Astrocyte (in vitro differentiated cells and primary cell): ENCODE data around the gene KCNMA1. TPM values are rescaled to one million over a fixed set of nuclear protein-coding genes. Genes with fewer than 3 reads are reported as not detected.

ENCODE experiments used
- DNase-seq: peaks from one replicate; pipeline ENCODE4 v3.0.0-alpha.2; 2010; ENCODE audit warnings: low read depth
- FAIRE-seq: peaks from 2 replicates; lab custom pipeline; 2011; peaks lifted over from hg19 to GRCh38; lab: Jason Lieb, UNC
- H2AFZ ChIP-seq: 2 replicates; pipeline ENCODE4 v1.6.0; 2012; ENCODE audit warnings: low read depth, low read length, inconsistent platforms
- H3K27ac ChIP-seq: 2 replicates; pipeline ENCODE4 v1.5.1; 2011; ENCODE audit warnings: low read depth, low read length, inconsistent platforms
- H3K27me3 ChIP-seq: 2 replicates; pipeline ENCODE4 v1.6.0; 2011; ENCODE audit warnings: low read length, inconsistent platforms; ENCODE audit not compliant: insufficient read depth
- H3K36me3 ChIP-seq: 2 replicates; pipeline ENCODE4 v1.5.1; 2011; ENCODE audit warnings: low read length, inconsistent platforms; ENCODE audit not compliant: insufficient read depth
- H3K4me1 ChIP-seq: 2 replicates; pipeline ENCODE4 v1.5.1; 2011; ENCODE audit warnings: low read length, inconsistent platforms; ENCODE audit not compliant: insufficient read depth
- H3K4me2 ChIP-seq: 2 replicates; pipeline ENCODE4 v1.6.0; 2012; ENCODE audit warnings: low read length, inconsistent platforms
- H3K4me3 ChIP-seq: 2 replicates; pipeline ENCODE4 v1.5.1; 2011; ENCODE audit warnings: low read depth, mild to moderate bottlenecking, low read length, inconsistent platforms; ENCODE audit not compliant: insufficient read depth
- H3K79me2 ChIP-seq: 2 replicates; pipeline ENCODE4 v1.6.0; 2012; ENCODE audit warnings: mild to moderate bottlenecking, low read length, inconsistent platforms; ENCODE audit not compliant: insufficient read depth
- H3K9ac ChIP-seq: 2 replicates; pipeline ENCODE4 v1.6.0; 2012; ENCODE audit warnings: mild to moderate bottlenecking, low read length, inconsistent platforms
- H3K9me3 ChIP-seq: 2 replicates; pipeline ENCODE4 v1.5.1; 2012; ENCODE audit warnings: low read depth, mild to moderate bottlenecking, low read length, inconsistent platforms; ENCODE audit not compliant: insufficient read depth
- H4K20me1 ChIP-seq: 2 replicates; pipeline ENCODE4 v1.6.0; 2012; ENCODE audit warnings: low read length, inconsistent platforms; ENCODE audit not compliant: insufficient read depth
- H3K27ac Mint-ChIP-seq: one replicate; pipeline ENCODE4 v1.8.0; 2021; ENCODE audit warnings: mild to moderate bottlenecking, mixed read lengths; ENCODE audit not compliant: unreplicated experiment
- H3K27me3 Mint-ChIP-seq: one replicate; pipeline ENCODE4 v1.8.0; 2021; ENCODE audit warnings: low read depth, mixed read lengths; ENCODE audit not compliant: unreplicated experiment
- H3K36me3 Mint-ChIP-seq: one replicate; pipeline ENCODE4 v1.8.0; 2021; ENCODE audit warnings: low read depth, mixed read lengths; ENCODE audit not compliant: unreplicated experiment
- H3K4me1 Mint-ChIP-seq: one replicate; pipeline ENCODE4 v1.8.0; 2021; ENCODE audit warnings: low read depth, mixed read lengths; ENCODE audit not compliant: unreplicated experiment
- H3K4me3 Mint-ChIP-seq: one replicate; pipeline ENCODE4 v1.8.0; 2021; ENCODE audit warnings: mild to moderate bottlenecking, moderate library complexity, mixed read lengths; ENCODE audit not compliant: unreplicated experiment
- H3K9me3 Mint-ChIP-seq: one replicate; pipeline ENCODE4 v1.8.0; 2021; ENCODE audit warnings: mild to moderate bottlenecking, mixed read lengths; ENCODE audit not compliant: unreplicated experiment
- EZH2 ChIP-seq: IDR thresholded peaks from 2 replicates; pipeline ENCODE4 v1.6.1; 2012; ENCODE audit warnings: mild to moderate bottlenecking, low read length, inconsistent platforms; ENCODE audit not compliant: insufficient read depth
- total RNA-seq: library from RNA; stranded (reverse); gene quantifications from 2 replicates; pipeline ENCODE4 v1.2.1, GENCODE V29; 2021
- TF ChIP-seq, protein P1 (sequence below): IDR thresholded peaks from 2 replicates; pipeline ENCODE4 v1.5.1; 2011; ENCODE audit warnings: low read depth, mild to moderate bottlenecking, inconsistent platforms, low read length, moderate library complexity; ENCODE audit not compliant: insufficient read depth

KCNMA1 gene
- total RNA-seq, 1 donor from 2014 or later = 45.8 TPM

DNA sequence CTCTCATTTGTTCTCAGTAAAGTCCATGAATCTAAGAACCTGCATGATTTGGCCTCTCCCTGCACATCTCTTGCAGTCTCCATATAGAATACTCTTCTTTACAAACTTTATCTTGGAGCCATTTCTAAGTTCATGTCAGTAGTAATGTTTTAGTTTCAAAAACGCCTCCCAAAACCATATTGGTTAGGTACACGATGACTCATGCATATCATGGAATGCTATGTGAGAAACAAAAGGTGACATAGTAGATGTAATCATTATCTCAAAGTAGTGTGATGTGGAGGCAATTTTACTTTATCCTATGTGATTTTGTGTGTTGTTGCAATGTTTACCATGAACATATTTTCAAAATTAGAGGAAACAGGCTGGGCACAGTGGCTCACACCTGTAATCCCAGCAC is 520.7 kb downstream of the KCNMA1 start:
- peaks cover 5% of the 10 kb centered on the region for H3K4me1 Mint-ChIP-seq
- DNase-seq = peak; percentile 34
- H3K27me3 Mint-ChIP-seq = no peaks in the 10 kb centered on the region
- no peak overlapping the region for H3K27ac Mint-ChIP-seq
- H3K27ac ChIP-seq = no peak overlapping the region
- H4K20me1 ChIP-seq = no peaks in the 10 kb centered on the region
- FAIRE-seq = no peak
- H3K9ac ChIP-seq = no peak overlapping the region
- no peaks in the 10 kb centered on the region for H3K79me2 ChIP-seq
- no peaks in the 10 kb centered on the region for H3K9me3 Mint-ChIP-seq
- peaks cover 3% of the 10 kb centered on the region for H3K36me3 Mint-ChIP-seq
- TF ChIP-seq EZH2 = no peak
- TF ChIP-seq, protein P1, sequence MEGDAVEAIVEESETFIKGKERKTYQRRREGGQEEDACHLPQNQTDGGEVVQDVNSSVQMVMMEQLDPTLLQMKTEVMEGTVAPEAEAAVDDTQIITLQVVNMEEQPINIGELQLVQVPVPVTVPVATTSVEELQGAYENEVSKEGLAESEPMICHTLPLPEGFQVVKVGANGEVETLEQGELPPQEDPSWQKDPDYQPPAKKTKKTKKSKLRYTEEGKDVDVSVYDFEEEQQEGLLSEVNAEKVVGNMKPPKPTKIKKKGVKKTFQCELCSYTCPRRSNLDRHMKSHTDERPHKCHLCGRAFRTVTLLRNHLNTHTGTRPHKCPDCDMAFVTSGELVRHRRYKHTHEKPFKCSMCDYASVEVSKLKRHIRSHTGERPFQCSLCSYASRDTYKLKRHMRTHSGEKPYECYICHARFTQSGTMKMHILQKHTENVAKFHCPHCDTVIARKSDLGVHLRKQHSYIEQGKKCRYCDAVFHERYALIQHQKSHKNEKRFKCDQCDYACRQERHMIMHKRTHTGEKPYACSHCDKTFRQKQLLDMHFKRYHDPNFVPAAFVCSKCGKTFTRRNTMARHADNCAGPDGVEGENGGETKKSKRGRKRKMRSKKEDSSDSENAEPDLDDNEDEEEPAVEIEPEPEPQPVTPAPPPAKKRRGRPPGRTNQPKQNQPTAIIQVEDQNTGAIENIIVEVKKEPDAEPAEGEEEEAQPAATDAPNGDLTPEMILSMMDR = no peak
- no peak overlapping the region for H2AFZ ChIP-seq
- no peak overlapping the region for H3K4me2 ChIP-seq
- no peaks in the 10 kb centered on the region for H3K27me3 ChIP-seq
- no peaks in the 10 kb centered on the region for H3K9me3 ChIP-seq
- H3K36me3 ChIP-seq = no peaks in the 10 kb centered on the region
- H3K4me3 Mint-ChIP-seq = no peak overlapping the region
- H3K4me1 ChIP-seq = peaks cover 6% of the 10 kb centered on the region
- no peak overlapping the region for H3K4me3 ChIP-seq

DNA sequence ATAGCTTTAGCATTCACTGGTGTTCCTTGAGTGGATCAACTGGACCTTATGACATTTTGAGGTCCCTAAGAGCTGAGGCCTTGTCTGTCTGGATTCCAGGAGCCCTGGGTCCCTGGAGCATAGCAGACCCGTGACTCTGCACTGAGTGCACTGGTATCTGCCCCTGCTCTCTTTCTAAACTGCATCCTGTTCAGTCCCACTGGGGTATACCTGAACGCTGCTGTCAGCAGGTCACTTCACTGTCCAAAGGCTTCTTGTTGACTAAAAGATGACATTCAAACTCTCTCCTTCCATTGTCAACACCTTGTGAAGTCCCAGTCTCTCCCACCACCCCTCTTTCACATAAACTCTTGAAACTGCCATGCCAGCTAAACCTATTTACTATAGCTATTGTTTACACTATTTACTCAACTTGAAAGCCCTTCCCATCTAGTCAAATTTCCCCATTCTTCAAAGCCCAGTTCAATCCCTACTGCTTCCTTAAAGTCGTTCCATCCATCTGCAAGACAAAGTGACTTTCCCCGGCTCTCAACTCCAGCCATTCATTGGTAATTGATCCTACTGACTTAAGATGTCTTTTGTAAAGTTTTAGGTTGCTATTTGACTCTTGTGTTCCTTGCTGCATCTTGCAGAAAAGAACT is 523.3 kb downstream of the KCNMA1 start:
- no peak for DNase-seq
- no peak overlapping the region for H3K27ac Mint-ChIP-seq
- H3K9me3 Mint-ChIP-seq = no peaks in the 10 kb centered on the region
- H3K79me2 ChIP-seq = no peaks in the 10 kb centered on the region
- H3K27ac ChIP-seq = no peak overlapping the region
- H3K4me1 ChIP-seq = peaks cover 20% of the 10 kb centered on the region
- no peak overlapping the region for H3K4me3 ChIP-seq
- no peak for FAIRE-seq
- no peaks in the 10 kb centered on the region for H3K27me3 ChIP-seq
- H3K9ac ChIP-seq = no peak overlapping the region
- no peaks in the 10 kb centered on the region for H3K36me3 ChIP-seq
- TF ChIP-seq, protein P1 = no peak
- no peak for TF ChIP-seq EZH2
- no peaks in the 10 kb centered on the region for H3K27me3 Mint-ChIP-seq
- no peak overlapping the region for H3K4me2 ChIP-seq
- H3K9me3 ChIP-seq = no peaks in the 10 kb centered on the region
- peaks cover 3% of the 10 kb centered on the region for H3K36me3 Mint-ChIP-seq
- no peaks in the 10 kb centered on the region for H4K20me1 ChIP-seq
- no peak overlapping the region for H2AFZ ChIP-seq
- H3K4me1 Mint-ChIP-seq = peaks cover 5% of the 10 kb centered on the region
- no peak overlapping the region for H3K4me3 Mint-ChIP-seq
